A673 (cell line): ENCODE data around the gene FADS3. TPM values are rescaled to one million over a fixed set of nuclear protein-coding genes. Genes with fewer than 3 reads are reported as not detected.

Source experiments
- BruUV-seq: library from RNA; stranded (reverse); fragments of 400-500 nt; replicated peaks from 2 replicates; lab custom pipeline; 2021; lab: Mats Ljungman, UMichigan
- CTCF ChIA-PET: fragments of 300-600 bp; sonication (Branson Sonifier 250); formaldehyde crosslinking; loops from one replicate; lab custom pipeline; 2022; ENCODE audit warnings: antibody characterized with exemption; lab: Charles Lee
- POLR2A ChIA-PET: fragments of 300-600 bp; sonication (Branson Sonifier 250); formaldehyde crosslinking; loops from one replicate; lab custom pipeline; 2022; ENCODE audit warnings: antibody characterized with exemption; ENCODE audit not compliant: low non-redundant PET; lab: Charles Lee
- DNase-seq: peaks from one replicate; pipeline ENCODE4 v3.0.0-alpha.2; 2015; ENCODE audit warnings: low spot score
- H3K27ac ChIP-seq: fragments of 200-600 bp; sonication (generic); 2 replicates; pipeline ENCODE4 v1.5.1; 2016; ENCODE audit warnings: mixed run types, low read depth, mild to moderate bottlenecking, mixed read lengths, antibody characterized with exemption, low read length; ENCODE audit not compliant: poor library complexity, severe bottlenecking
- H3K27me3 ChIP-seq: fragments of 200-600 bp; sonication (generic); replicated peaks from 2 replicates; pipeline ENCODE4 v1.6.1; 2017; ENCODE audit warnings: mixed run types, low read depth, mild to moderate bottlenecking, mixed read lengths, antibody characterized with exemption, low read length; ENCODE audit not compliant: insufficient read depth, poor library complexity
- H3K36me3 ChIP-seq: fragments of 200-600 bp; sonication (generic); 2 replicates; pipeline ENCODE4 v1.6.1; 2016; ENCODE audit warnings: mixed run types, mild to moderate bottlenecking, mixed read lengths, antibody characterized with exemption, low read length; ENCODE audit not compliant: insufficient read depth, poor library complexity, severe bottlenecking
- H3K4me1 ChIP-seq: fragments of 200-600 bp; sonication (generic); 2 replicates; pipeline ENCODE4 v1.6.1; 2017; ENCODE audit warnings: mixed run types, mild to moderate bottlenecking, mixed read lengths, antibody characterized with exemption, low read length; ENCODE audit not compliant: insufficient read depth, poor library complexity, severe bottlenecking
- H3K4me3 ChIP-seq: fragments of 200-600 bp; sonication (generic); 2 replicates; pipeline ENCODE4 v1.5.1; 2016; ENCODE audit warnings: low read depth, mixed run types, mild to moderate bottlenecking, mixed read lengths, low read length; ENCODE audit not compliant: poor library complexity, severe bottlenecking
- H3K9me3 ChIP-seq: fragments of 200-600 bp; sonication (generic); 2 replicates; pipeline ENCODE4 v1.6.1; 2016; ENCODE audit warnings: mixed run types, low read depth, mild to moderate bottlenecking, mixed read lengths, antibody characterized with exemption, low read length; ENCODE audit not compliant: poor library complexity, severe bottlenecking
- EZH2 ChIP-seq: fragments of 200-600 bp; sonication (generic); IDR thresholded peaks from 2 replicates; pipeline ENCODE4 v1.6.1; 2017; ENCODE audit warnings: borderline replicate concordance, low read depth, mild to moderate bottlenecking, mixed read lengths, antibody characterized with exemption, low read length; ENCODE audit not compliant: poor library complexity, severe bottlenecking
- intact Hi-C: fragments of 100-400 bp; cut with micrococcal nuclease; formaldehyde crosslinking; loops from one replicate; pipeline ENCODE4 v1.10.0; 2022; ENCODE audit not compliant: unreplicated experiment
- total RNA-seq: library from RNA; stranded (reverse); gene quantifications from 2 replicates; pipeline ENCODE4 v1.2.3, GENCODE V29; 2021
- TF ChIP-seq, protein P1 (sequence below): fragments of 300-800, 200-600 bp; sonication (generic); conservative IDR thresholded peaks from 2 replicates; pipeline ENCODE4 v1.5.1; 2017; ENCODE audit warnings: low read depth, mild to moderate bottlenecking, antibody characterized with exemption, low read length, moderate library complexity, mixed read lengths

Gene FADS3
- total RNA-seq, 1 experiment from 2014 or later: 23.3 TPM

DNA sequence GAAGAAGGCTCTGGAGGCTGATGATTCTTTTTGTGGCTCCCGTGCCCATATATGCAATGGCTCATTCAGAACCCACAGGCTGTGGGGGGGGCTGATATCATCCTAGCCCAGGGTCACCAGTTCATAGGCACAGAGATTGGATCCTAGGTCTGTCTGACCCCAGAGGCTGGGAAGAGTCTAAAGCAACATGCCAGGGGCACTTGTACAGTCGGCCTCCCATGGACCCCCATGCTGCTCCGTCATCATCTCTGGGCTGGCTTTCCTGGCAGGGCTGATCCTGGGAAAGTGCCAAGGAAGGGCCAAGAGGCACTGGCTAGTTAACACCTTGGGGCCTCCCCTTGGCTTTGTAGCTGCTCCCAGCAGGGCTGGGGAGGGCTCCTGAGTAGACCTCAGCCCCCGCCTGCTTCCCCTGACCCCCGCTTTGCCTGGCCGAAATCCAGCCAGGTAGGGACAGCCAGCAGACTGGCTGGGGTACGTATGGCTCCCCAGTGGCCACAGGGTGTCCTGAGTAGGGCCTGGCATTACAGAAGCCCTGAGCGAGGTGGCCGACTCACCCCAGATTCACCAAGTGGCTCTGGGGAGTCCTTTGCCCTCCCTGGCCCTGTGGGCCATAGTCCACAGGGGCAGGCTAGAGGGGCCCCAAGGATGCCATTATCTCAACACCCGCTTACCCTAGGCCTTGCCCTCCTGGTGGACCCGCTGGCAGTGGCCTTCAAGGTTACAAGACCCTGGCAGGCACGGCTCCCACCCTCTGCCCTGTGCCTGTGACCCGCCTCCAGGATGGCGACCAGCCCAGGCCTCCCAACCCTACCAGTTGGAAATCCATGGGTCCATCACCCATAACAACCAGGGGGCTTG is 22.5 kb downstream of the FADS3 start:
- no peaks in the 10 kb centered on the region for H3K9me3 ChIP-seq
- CTCF ChIA-PET: no interaction called here
- intact Hi-C loops: no loop called here
- TF ChIP-seq EZH2: no peak
- TF ChIP-seq, protein P1, sequence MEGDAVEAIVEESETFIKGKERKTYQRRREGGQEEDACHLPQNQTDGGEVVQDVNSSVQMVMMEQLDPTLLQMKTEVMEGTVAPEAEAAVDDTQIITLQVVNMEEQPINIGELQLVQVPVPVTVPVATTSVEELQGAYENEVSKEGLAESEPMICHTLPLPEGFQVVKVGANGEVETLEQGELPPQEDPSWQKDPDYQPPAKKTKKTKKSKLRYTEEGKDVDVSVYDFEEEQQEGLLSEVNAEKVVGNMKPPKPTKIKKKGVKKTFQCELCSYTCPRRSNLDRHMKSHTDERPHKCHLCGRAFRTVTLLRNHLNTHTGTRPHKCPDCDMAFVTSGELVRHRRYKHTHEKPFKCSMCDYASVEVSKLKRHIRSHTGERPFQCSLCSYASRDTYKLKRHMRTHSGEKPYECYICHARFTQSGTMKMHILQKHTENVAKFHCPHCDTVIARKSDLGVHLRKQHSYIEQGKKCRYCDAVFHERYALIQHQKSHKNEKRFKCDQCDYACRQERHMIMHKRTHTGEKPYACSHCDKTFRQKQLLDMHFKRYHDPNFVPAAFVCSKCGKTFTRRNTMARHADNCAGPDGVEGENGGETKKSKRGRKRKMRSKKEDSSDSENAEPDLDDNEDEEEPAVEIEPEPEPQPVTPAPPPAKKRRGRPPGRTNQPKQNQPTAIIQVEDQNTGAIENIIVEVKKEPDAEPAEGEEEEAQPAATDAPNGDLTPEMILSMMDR: no peak
- H3K4me1 ChIP-seq: peaks cover 20% of the 10 kb centered on the region
- no peaks in the 10 kb centered on the region for H3K27me3 ChIP-seq
- no TSS peak for BruUV-seq
- POLR2A ChIA-PET: no interaction called here
- H3K27ac ChIP-seq: peak overlapping the region; percentile 37
- no peak overlapping the region for H3K4me3 ChIP-seq
- peaks cover 34% of the 10 kb centered on the region for H3K36me3 ChIP-seq
- no peak for DNase-seq

DNA sequence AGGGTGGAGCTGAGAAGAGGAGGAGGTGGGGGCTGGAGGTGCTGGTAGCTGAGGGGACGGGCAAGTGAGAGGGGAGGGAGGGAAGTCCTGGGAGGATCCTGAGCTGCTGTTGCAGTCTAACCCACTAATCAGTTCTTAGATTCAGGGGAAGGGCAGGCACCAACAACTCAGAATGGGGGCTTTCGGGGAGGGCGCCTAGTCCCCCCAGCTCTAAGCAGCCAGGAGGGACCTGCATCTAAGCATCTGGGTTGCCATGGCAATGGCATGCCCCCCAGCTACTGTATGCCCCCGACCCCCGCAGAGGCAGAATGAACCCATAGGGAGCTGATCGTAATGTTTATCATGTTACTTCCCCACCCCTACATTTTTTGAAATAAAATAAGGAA is 24.4 kb downstream of the FADS3 start:
- Histone ChIP-seq H3K4me3 (no peak overlapping the region), H3K36me3 (peaks cover 52% of the 10 kb centered on the region), H3K27ac (peak overlapping the region; percentile 52), H3K4me1 (peaks cover 20% of the 10 kb centered on the region), H3K9me3 (no peaks in the 10 kb centered on the region), H3K27me3 (no peaks in the 10 kb centered on the region)
- intact Hi-C loops: no loop called here
- no peak for TF ChIP-seq EZH2
- TF ChIP-seq, protein P1: no peak
- POLR2A ChIA-PET: interaction anchor here (0.5 to 0.6 kb wide), 2 partner anchors 26 to 39 kb away, joined by 3 to 11 read pairs; no protein-coding TSS in a partner anchor
- DNase-seq: no peak
- CTCF ChIA-PET: interaction anchor here (0.6 kb wide), 1 partner anchor 215 kb away, joined by 5 read pairs; no protein-coding TSS in a partner anchor
- BruUV-seq: TSS peak; percentile 56

- no peak for DNase-seq
- Histone ChIP-seq H3K4me3 (no peak overlapping the region), H3K9me3 (no peaks in the 10 kb centered on the region), H3K36me3 (peaks cover 57% of the 10 kb centered on the region), H3K27me3 (no peaks in the 10 kb centered on the region), H3K4me1 (peaks cover 15% of the 10 kb centered on the region), H3K27ac (peak overlapping the region; percentile 52)
- no peak for TF ChIP-seq EZH2
- TF ChIP-seq, protein P1: no peak
- ChIA-PET POLR2A (interaction anchor here (0.6 kb wide), 1 partner anchor 25 kb away, joined by 11 read pairs; no protein-coding TSS in a partner anchor), CTCF (no interaction called here)
- intact Hi-C loops: no loop called here
- no TSS peak for BruUV-seq
Observed at GRCh38 chr11:61866231-61866957, 25.0 kb downstream of the FADS3 start.
